NCI-H1436 (cell line): Measurements from ENCODE around the gene YPEL3.
"Not testable (repeated sequence)": the region's sequence is repeated elsewhere in the genome, so short reads cannot be mapped to it uniquely, and the experiment has no call there.

Experiments
- DNase-seq: peaks from one replicate; lab custom pipeline; 2025; lab: John Stamatoyannopoulos, UW

The YPEL3 gene, protein sequence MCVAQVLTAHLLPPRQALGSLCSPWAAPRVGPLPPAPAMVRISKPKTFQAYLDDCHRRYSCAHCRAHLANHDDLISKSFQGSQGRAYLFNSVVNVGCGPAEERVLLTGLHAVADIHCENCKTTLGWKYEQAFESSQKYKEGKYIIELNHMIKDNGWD

DNA sequence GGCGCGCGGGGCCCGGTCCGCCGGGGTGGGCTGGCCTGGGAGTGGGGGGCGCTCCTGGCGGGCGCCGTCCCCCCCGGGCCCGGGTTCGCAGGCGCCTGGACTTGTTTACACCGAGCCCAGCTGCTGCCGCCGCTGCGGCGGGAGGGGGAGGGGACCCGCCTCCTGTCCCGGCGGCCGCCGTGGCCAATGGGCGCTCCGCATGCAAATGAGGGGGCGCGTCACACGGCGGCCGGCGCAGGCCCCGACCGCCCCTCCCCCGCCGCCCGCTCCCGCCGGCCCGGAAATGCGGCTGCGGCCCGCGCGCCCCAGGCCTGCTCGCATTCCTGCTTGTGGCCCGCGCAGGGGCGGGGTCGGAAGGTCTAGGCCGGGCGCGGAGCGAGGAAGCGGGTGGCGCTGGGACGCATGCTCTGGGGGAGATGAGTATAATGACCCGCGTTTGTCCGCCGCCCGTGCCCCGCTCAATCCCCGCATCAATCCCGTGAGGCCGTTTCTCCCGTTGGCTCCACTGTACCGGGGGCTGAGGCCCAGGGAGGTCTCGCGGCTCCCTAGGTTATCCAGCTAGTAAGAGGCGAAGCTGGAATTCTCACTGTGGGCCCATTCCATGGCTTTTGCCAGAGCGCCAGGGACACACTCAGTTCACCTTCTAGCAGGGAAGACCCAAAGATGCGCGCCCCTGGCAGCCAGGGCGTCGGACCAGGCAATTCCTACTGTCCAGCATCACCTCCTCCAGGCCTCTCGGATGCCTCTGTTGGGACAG lies at the start of gene YPEL3:
TSS of gene YPEL3 (minus strand) at position 109 of the 757 bp plus-strand sequence. CDS start 731 bp downstream, outside the sequence.
- peak; percentile 84 for DNase-seq

DNA sequence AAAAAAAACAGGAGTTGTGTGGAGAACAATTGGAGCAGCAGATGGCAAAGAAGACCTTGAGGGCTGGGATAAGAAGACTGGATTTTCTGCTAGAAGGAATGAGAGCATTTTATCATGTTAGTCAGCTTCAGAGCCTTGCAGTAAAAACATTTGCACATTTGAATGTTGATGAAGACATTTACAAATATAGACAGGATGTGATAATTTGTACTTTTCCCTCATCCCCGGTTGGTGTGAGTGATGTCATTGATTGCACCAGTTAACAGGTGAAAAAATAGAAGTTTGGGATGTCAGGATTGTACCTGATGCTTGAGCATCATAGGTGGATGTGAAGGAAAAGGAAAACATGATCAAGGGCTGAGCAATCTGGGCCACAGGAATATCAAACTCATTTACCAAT lies 49.6 kb upstream of the YPEL3 start:
- DNase-seq: no peak

DNA sequence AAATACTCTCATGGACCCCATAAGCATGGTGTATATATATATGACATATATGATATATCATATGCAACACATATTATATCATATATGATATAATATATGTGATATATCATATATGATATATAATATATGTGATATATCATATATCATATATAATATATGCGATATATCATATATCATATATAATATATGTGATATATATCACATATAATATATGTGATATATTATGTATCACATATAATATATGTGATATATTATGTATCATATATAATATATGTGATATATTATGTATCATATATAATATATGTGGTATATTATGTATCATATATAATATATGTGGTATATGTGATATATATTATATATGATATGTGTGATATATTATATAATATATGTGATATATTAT lies 48.9 kb upstream of the YPEL3 start:
- no peak for DNase-seq

DNA sequence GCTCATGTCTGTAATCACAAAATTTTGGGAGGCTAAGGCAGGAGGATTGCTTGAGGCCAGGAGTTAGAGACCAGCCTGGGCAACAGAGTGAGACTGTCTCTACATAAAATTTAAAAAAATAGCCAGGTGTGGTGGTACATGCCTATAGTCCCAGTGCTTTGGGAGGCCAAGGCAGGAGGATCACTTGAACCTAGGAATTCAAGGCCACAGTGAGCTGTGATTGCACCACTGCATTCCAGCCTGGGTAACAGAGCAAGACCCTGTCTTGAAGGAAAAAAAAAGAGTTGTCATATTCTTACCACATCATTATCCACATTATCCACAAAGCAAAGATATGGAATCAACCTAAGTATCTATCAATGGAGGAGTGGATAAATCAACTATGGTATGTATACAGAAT lies 48.0 kb upstream of the YPEL3 start:
- no peak for DNase-seq

DNA sequence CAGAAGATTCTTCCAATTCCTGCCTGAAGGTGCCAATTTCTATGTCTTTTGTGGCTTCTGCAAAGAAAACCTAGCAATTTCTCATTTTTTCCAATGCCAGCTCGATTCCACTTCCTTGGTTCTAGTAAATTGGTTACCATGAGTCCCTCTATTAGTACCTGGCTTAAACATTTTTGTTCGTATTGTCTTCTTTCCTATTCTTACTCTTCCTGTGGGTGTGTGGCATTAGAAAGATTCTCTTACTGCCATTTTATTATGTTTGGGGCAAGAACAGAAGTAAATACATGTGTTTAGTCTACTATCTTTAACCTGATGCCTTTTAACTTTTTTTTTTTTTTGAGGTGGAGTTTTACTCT lies 47.3 kb upstream of the YPEL3 start:
- no peak for DNase-seq

DNA sequence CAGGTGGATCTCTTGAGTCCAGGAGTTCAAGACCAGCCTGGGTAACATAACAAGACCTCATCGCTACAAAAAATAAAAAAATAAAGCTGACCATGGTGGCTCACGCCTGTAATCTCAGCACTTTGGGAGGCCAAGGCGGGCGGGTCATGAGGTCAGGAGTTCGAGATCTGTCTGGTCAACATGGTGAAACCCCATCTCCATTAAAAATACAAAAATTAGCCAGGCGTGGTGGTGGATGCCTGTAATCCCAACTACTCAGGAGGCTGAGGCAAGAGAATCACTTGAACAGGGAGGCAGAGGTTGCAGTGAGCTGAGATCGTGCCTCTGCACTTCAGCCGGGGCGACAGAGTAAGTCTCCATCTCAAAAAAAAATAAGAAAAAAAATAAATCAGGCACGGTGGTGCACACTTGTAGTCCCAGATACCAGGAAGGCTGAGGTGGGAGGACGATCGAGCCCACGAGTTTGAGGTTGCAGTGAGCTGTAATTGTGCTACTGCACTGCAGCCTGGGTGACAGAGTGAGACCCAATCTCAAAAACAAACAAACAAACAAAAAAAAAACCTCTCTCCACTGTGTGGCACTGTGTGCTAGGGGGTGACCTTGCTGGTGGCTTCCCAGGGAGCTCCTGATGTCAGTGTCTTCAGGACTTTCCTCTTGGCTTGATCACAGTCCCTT lies 46.8 kb upstream of the YPEL3 start:
- DNase-seq: peak; percentile 13

DNA sequence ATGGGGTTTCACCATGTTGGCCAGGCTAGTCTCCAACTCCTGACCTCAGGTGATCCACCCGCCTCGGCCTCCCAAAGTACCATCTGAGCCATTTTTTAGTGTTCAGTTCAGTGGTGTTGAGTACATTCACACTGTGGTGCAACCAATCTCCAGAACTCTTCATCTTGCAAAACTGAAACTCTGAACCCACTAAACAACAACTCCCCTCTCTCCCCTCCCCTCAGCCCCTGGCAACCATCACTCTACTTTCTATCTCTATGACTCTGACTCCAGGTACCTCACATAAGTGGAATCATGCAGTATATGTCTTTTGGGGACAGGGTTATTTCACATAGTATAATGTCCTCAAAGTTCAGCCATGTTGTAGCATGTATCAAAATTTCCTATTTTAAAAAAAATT lies 45.7 kb upstream of the YPEL3 start:
- DNase-seq: no peak

DNA sequence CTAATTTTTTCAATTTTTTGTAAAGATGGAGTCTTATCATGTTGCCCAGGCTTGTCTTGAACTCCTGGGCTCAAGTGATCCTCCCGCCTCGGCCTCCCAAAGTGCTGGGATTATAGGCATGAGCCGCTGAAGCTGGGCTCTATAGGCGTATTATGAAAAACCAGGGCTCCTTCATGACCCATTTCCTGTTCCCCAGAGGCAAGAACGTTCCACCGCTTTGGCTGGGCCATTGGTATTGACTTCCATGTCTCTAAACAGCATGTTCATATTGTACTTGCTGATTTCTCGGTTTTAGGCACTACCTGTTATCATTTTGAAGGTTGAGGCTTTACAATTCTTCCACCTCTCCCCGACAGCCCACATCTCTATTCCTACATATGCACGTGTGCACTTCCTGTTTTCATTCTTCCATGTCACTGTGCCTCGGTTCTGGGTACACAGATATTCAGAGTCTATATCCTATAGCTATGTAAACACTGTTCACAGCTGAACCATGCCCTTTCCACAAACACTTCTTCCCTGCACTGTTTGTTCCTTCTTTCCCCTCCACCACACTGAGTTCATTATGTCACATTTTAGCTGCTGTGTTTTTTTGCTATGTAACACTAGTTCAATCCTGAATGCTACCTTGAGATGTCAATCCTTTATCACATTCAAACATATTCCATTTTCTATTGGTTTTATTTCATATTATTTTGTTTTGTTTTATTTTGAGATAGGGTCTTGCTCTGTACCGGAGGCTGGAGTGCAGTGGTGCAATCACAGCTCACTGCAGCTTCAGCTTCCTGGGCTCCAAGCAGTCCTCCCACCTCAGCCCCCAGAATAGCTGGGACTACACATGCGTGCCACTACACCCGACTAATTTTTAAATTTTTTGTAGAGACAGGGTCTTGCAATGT lies 43.8 kb upstream of the YPEL3 start:
- no peak for DNase-seq

DNA sequence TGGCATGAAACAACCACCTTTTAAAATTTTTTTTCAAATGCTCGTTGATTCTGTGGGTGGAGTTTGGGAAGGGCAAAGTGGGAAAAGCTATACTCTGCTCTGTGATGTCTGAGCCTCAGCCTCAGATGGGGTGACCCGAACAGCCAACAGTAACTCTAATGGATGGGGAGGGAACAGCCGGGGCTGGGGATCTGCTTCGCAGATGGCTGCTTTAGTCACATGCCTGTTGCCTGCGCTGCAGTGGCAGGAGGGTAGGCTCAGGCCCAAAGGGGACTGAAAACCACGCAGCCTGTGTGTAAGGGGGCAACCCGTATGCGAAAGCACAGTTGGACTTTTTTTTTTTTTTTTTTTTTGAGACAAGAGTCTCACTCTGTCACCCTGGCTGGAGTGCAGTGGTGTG lies 41.9 kb upstream of the YPEL3 start:
- DNase-seq: no peak

DNA sequence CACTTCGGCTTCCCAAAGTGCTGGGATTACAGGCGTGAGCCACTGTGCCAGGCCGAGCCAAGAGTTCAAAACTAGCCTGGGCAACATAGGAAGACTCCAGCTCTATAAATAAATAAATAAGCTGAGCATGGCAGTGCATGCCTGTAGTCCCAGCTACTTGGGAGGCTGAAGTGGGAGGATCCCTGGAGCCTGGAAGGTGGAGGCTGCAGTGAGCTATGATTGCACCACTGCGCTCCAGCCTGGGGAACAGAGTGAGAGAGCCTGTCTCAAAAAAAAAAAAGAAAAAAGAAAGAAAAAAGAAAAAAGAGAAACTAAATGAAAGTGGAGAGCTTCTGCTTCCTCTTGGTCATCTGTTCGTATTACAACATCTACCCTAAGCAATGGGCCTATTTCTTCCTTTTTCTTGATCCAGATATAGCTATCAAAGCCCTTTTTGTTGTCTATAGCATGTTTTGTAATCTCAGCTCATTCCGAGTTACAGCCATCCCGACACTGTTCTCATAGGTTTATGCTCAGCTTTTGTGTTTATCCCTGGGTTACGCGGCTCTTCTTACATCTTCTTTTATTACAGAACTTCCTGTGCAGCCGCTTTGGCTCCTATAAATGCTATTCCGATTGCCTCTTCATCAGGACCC lies 41.1 kb upstream of the YPEL3 start:
- DNase-seq: no peak

DNA sequence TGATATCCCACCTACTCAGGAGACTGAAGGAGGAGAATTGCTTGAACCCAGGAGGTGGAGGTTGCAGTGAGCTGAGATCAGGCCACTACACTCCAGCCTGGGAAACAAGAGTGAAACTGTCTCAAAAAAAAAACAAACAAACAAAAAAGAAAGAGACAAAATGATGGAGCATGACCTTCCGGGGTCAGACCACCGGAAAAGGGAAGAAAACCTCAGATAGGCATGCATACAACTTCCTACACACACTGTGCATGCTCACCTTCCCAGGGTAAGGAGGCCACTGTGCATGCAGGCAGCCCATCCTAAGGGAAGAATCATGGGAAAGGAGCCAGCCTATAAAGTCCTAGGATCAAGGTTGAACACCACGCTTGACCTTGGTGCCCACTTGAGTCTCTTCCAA lies 36.6 kb upstream of the YPEL3 start:
- DNase-seq: no peak

DNA sequence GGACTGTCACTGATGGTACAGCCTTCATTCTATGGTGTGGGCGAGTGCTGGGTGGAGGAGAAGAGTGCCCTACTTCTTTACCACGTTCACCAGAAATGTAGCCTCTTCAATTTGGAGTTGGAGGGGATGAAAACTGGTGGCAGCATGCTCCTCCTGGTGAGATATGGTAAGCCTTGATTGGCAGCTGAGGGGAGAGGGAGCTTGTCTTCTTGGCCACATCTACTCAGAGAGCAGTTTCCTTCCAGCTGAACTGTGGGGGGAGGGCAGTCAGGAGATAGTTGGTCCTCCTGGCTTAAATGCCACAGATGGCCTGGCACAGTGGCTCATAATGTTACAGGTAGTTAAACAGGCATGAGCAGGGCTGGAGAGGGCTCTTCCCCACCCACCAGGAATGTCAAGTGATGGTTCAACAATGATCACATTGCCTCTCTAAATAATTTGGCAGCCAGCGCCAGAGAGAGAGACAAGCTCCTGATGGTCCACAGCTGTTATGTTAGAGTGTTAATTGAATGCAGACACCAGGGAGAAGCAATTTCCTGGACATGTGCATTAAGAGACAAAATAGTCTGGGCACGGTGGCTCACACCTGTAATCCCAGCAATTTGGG lies 36.0 kb upstream of the YPEL3 start:
- DNase-seq: peak; percentile 47

DNA sequence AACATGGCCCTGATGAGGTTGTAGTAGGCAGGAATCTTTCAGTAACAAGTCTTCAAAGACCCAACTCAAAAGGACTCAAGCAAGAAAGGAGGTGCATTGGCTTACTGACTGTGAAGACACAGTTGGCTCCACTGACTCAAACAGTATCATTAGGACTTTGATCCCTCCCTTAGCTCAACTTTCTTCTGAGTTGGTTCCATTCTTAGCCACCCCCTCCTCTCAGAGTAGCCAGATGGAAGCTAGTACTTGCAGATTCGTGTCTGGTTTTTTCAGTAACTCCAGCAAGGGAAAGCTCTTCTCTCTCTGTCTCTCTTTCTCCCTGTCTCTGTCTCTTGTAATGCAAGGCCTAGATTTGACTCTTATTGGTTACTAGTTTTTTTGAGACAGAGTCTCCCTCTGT lies 32.0 kb upstream of the YPEL3 start:
- DNase-seq: no peak

DNA sequence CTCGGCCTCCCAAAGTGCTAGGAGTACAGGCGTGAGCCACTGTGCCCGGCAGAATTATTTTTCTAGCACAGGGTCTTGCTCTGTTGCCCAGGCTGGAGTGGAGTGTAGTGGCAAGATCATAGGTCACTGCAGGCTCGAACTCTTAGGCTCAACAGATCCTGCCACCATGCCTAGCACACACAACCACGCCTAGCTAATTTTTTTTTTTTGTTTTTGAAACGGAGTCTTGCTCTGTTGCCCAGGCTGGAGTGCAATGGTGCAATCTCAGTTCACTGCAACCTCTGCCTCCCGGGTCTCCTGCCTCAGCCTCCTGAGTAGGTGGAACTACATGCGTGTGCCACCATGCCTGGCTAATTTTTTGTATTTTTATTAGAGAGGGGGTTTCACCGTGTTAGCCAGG lies 29.7 kb upstream of the YPEL3 start:
- not testable (repeated sequence) for DNase-seq

DNA sequence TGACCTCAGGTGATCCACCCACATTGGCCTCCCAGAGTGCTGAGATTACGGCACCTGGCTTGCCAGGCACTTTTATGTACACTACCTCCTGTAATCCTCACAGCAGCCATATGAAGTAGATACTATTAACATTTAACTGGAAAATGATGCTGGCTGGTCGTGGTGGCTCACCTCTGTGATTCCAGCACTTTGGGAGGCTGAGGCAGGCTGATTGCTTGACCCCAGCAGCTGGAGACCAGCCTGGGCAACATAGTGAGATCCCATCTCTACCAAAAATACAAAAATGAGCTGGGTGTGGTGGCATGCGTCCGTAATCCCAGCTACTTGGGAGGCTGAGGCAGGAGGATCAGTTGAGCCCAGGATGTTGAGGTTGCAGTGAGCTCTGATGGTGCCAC lies 29.0 kb upstream of the YPEL3 start:
- no peak for DNase-seq

DNA sequence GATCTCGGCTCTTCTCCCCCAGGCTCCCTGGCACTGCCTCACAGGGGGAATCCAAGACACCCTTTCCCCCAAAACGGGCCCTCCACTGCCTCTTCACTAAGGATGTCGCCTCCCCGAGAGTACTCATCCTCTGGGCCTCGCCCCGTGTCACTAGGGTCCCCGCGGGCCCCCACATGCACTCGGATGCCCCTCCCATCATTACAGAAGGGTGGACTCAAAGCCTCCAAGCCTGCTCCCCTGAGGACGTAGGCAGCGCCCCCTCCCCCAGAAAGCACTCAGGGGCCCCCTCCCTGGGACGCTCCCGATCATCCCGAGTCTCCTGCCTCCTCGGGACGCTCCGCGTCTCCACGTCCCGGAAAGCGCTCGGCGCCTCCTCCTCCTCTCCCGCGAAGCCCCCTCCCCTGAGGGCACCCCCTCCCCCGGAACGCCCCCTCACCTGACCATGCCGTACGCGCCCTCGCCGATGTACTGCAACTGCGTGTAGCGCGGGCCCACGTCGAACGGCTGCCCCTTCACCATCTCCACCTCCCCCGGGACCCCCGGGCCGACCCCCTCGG lies 26.7 kb upstream of the YPEL3 start:
- peak; percentile 35 for DNase-seq

DNA sequence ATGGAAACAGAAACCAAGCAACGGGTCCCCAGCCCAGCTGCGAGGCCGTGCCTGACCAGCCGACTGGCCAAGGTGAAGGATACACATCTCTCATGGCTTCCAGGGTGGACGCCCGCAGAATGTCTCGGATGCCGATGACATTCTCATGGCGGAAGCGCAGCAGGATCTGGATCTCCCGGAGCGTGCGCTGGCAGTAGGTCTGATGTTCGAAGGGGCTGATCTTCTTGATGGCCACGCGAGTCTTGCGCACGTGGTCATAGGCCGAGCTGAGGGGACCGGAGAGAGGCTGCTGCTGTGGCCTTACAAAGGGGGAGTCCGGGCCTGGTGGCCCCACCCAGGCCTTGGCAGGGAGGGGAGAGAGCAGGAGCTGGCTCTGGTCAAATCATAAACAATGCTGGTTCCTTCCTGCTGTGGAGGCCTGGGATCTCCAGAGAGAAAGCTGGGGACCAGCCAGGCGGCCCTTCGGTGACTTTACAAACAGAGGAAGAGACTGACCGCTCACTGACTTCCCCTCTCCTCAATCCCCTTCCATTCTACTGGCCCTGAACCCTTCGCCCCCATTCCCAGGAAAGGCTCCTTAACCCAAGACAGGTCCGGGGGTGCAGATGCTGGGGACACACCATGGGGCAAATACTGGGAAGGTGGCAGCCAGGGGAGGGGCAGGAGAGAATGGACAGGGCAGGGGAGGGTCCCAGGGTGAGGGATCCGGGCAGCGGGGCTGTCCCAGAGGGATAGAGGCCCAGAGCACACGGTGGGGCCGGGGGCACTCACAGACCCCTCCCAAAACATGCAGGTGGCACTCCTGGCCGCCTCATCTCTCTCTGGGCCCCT lies 25.9 kb upstream of the YPEL3 start:
- DNase-seq: no peak

DNA sequence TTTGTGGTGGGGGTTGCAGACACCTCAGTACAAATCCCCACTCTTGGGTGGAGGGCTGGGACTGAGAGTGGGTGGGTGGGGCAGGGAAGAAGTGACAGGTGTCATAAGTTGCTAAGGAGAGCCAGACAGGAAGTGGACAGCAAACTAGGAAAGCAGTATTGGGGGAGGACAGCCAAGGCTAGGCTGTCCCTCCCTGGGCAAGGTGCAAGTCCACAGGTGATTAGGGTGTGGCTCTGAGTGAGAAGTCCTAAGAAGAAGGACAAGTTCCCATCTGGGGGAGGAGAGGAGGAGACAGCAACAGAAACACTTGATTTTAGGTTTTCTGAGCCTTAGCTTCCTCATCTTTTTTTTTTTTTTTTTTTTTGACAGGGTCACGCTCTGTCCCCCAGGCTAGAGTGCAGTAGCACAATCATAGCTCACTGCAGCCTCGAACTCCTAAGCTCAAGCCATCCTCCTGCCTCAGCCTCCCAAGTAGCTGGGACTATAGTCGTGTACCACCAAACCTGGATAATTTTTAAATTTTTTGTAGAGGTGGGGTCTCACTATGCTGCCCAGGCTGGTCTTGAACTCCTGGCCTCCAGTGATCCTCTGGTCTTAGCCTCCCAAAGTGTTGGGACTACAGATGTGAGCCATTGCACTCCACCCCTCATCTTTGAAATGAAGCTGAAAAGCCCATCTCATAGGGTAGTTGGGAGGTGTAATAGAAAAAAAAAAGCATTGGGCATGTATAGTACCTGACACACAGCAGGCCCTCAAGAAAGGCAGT lies 24.5 kb upstream of the YPEL3 start:
- no peak for DNase-seq

DNA sequence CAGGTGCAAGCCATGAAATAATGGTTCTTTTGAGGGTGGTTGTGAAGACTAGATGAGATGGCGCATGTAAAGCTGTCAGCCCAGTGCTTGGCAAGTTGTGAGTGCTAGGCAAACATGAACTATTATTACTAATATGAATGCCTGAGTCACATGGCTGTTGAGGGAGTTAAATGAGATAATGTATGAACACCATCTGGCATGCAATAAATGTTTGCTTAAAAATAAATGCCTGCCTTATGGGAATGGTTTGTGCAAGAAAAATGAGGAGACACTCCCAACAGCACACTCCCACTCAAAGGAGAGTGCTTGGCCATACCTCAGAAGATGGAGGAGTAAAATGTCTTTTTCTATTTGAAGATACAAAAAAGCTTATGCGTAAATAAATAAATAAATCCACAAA lies 23.4 kb upstream of the YPEL3 start:
- DNase-seq: no peak

DNA sequence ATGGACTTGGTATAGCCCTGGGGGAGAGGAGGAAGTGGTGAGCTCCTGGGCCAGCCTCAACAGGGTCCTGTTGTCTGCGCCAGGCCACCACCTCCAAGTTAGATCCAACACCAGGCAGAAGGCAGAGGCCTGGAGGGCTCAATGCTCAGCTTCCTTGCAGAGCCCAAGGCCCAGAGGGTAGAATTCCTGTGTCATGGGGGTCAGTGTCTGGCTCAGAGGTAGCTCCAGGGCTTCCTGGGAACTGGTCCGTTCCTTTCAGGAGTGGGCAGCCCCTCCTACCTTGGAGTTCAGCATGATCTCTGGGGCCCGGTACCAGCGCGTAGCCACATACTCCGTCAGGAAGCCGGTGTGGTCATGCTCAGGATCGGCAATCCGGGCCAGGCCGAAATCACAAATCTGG lies 21.8 kb upstream of the YPEL3 start:
- DNase-seq: no peak
